Measurements from ENCODE around the gene GSX1. TPM values are rescaled to one million over a fixed set of nuclear protein-coding genes. Genes with fewer than 3 reads are reported as not detected.
A peak's percentile ranks its signal among the peaks of the same experiment; 100 is the strongest.

GSX1 gene
- total and polyA plus RNA-seq, 2 of the 4 experiments (the other 2 are of a cell fraction): not detected

- Histone ChIP-seq H3K36me3 (ENCODE audit: control insufficient read depth, insufficient read depth, low read length) (no peaks in the 10 kb centered on the region), H2BK5ac (ENCODE audit: low read depth, low read length, poor library complexity, severe bottlenecking) (no peak overlapping the region), H3K9ac (ENCODE audit: low read depth, low read length) (no peak overlapping the region), H3K4me3 (ENCODE audit: insufficient read depth, low read depth, low read length) (no peak overlapping the region), H3K27me3 (ENCODE audit: control insufficient read depth, insufficient read depth, low read length) (peaks cover 6% of the 10 kb centered on the region), H3K56ac (ENCODE audit: extremely low read depth, insufficient read depth, low read length) (no peak overlapping the region), H3K14ac (replicated peaks; ENCODE audit: low read depth, low read length) (no peak overlapping the region), H4K20me1 (ENCODE audit: insufficient read depth, low read length) (no peaks in the 10 kb centered on the region), H3K4ac (ENCODE audit: low read depth, low read length) (no peak overlapping the region), H4K91ac (ENCODE audit: insufficient read depth, low read depth, low read length) (no peak overlapping the region), H2BK20ac (ENCODE audit: low read depth, low read length) (no peak overlapping the region), H3K4me1 (ENCODE audit: control insufficient read depth, insufficient read depth, low read length) (no peaks in the 10 kb centered on the region), H2AFZ (replicated peaks; ENCODE audit: low read length, poor library complexity) (no peak overlapping the region), H3K18ac (ENCODE audit: low read depth, low read length) (no peak overlapping the region), H2AK9ac (replicated peaks; ENCODE audit: low read depth, low read length, poor library complexity) (no peak overlapping the region), H2BK120ac (ENCODE audit: low read depth, low read length) (no peak overlapping the region), H4K8ac (ENCODE audit: low read depth in 2 of 2, low read length in 2 of 2) (no peak overlapping the region), H2AK5ac (ENCODE audit: low read depth, low read length) (no peak overlapping the region), H3K79me1 (ENCODE audit: low read depth in 1 of 2, low read length in 2 of 2) (no peaks in the 10 kb centered on the region), H3K23ac (ENCODE audit: low read depth, low read length) (no peak overlapping the region), H3K9me1 (ENCODE audit: insufficient read depth, low read length) (no peaks in the 10 kb centered on the region), H3K27ac (ENCODE audit: insufficient read depth, low read length) (no peak overlapping the region), H4K5ac (ENCODE audit: low read depth, low read length) (no peak overlapping the region), H2BK15ac (ENCODE audit: low read depth, low read length) (no peak overlapping the region), H3K4me2 (ENCODE audit: low read depth, low read length) (no peak overlapping the region), H3K9me3 (ENCODE audit: control insufficient read depth, insufficient read depth, low read length) (no peaks in the 10 kb centered on the region)
- ChIA-PET CTCF (no interaction called here), POLR2A (ENCODE audit: unreplicated experiment) (no interaction called here)
- in situ Hi-C loops (cut with MboI; ENCODE audit: low sequenced_read_pairs): no loop called here
- TF ChIP-seq POLR2A (IDR thresholded peaks at IDR 0.05; ENCODE audit: low read depth, low read length): no peak
- peak; percentile 31 for TF ChIP-seq CTCF (conservative IDR thresholded peaks at IDR 0.05; ENCODE audit: low read depth, low read length)
- no peak for ATAC-seq (ENCODE audit: low read depth)
- peak; percentile 13 for DNase-seq
- dilution Hi-C loops (cut with HindIII; ENCODE audit: low sequenced_read_pairs, unreplicated experiment): no loop called here
- no CpG with 5 or more reads among the region's 3 CpGs for WGBS, 2 experiments (ENCODE audit: extremely low coverage in 2 of 2, insufficient read length in 1 of 2)
- intact Hi-C loops (cut with micrococcal nuclease): no loop called here
- BruUV-seq (replicated peaks): no TSS peak
These were observed 21.5 kb upstream of the GSX1 start for GRCh38 chr13:27770809-27771208.

Measured in IMR-90 (cell line).